GM23338 (cell line): Measurements from ENCODE around the gene CMTM5. TPM values are rescaled to one million over a fixed set of nuclear protein-coding genes. Genes with fewer than 3 reads are reported as not detected.

Experiments
- ATAC-seq: fragments of 200-7000 bp; cut with Tn5 transposase; 3 replicates; pipeline ENCODE4 v1.9.1; 2020
- DNase-seq: peaks from one replicate; pipeline ENCODE4 v3.0.0-alpha.2; 2015; ENCODE audit warnings: low spot score
- H2AFZ ChIP-seq: fragments of 200-600 bp; sonication (generic); 2 replicates; pipeline ENCODE4 v1.8.0; 2016; ENCODE audit warnings: antibody characterized with exemption, mild to moderate bottlenecking, moderate library complexity
- H3F3A ChIP-seq: fragments of 200-600 bp; sonication (generic); replicated peaks from 2 replicates; pipeline ENCODE4 v1.8.0; 2017; ENCODE audit warnings: antibody characterized with exemption, mixed run types, low read depth
- H3K27ac ChIP-seq: fragments of 200-600 bp; sonication (generic); 2 replicates; pipeline ENCODE4 v1.6.1; 2016; ENCODE audit warnings: low read depth
- H3K27me3 ChIP-seq: fragments of 200-600 bp; sonication (generic); 2 replicates; pipeline ENCODE4 v1.8.0; 2016; ENCODE audit warnings: mild to moderate bottlenecking, mixed run types, moderate library complexity; ENCODE audit not compliant: insufficient read depth
- H3K36me3 ChIP-seq: fragments of 200-600 bp; sonication (generic); 2 replicates; pipeline ENCODE4 v1.8.0; 2016; ENCODE audit warnings: mild to moderate bottlenecking; ENCODE audit not compliant: insufficient read depth
- H3K4me1 ChIP-seq: fragments of 200-600 bp; sonication (generic); 2 replicates; pipeline ENCODE4 v1.8.0; 2016; ENCODE audit warnings: mild to moderate bottlenecking, moderate library complexity; ENCODE audit not compliant: insufficient read depth
- H3K4me2 ChIP-seq: fragments of 200-600 bp; sonication (generic); 2 replicates; pipeline ENCODE4 v1.7.1; 2017; ENCODE audit warnings: mixed run types
- H3K4me3 ChIP-seq: fragments of 200-600 bp; sonication (generic); 2 replicates; pipeline ENCODE4 v1.6.1; 2016; ENCODE audit warnings: mixed run types
- H3K79me2 ChIP-seq: fragments of 200-600 bp; sonication (generic); replicated peaks from 2 replicates; pipeline ENCODE4 v1.8.0; 2017; ENCODE audit warnings: mild to moderate bottlenecking; ENCODE audit not compliant: insufficient read depth
- H3K9me2 ChIP-seq: fragments of 200-600 bp; sonication (generic); 2 replicates; pipeline ENCODE4 v1.8.0; 2017; ENCODE audit not compliant: insufficient read depth
- H4K20me1 ChIP-seq: fragments of 200-600 bp; sonication (generic); replicated peaks from 2 replicates; pipeline ENCODE4 v1.8.0; 2017; ENCODE audit warnings: mild to moderate bottlenecking; ENCODE audit not compliant: insufficient read depth
- H3K27ac Mint-ChIP-seq: 2 replicates; pipeline ENCODE4 v1.8.0; 2020; ENCODE audit warnings: inconsistent platforms, mild to moderate bottlenecking, moderate library complexity, mixed read lengths
- H3K27me3 Mint-ChIP-seq: 3 replicates; pipeline ENCODE4 v1.8.0; 2022; ENCODE audit warnings: low read depth, mild to moderate bottlenecking, moderate library complexity, mixed read lengths, inconsistent platforms; ENCODE audit not compliant: insufficient read depth, poor library complexity
- H3K36me3 Mint-ChIP-seq: 3 replicates; pipeline ENCODE4 v1.8.0; 2021; ENCODE audit warnings: low read depth, mild to moderate bottlenecking, inconsistent platforms, moderate library complexity, mixed read lengths
- H3K4me1 Mint-ChIP-seq: 3 replicates; pipeline ENCODE4 v1.8.0; 2020; ENCODE audit warnings: mild to moderate bottlenecking, inconsistent platforms, mixed read lengths
- H3K4me3 Mint-ChIP-seq: 3 replicates; pipeline ENCODE4 v1.8.0; 2021; ENCODE audit warnings: moderate library complexity, mild to moderate bottlenecking, inconsistent platforms, mixed read lengths
- H3K9me3 Mint-ChIP-seq: 3 replicates; pipeline ENCODE4 v1.8.0; 2020; ENCODE audit warnings: moderate library complexity, mild to moderate bottlenecking, inconsistent platforms, mixed read lengths
- CREB1 ChIP-seq: fragments of 250-450 bp; sonication (Bioruptor Pico); IDR thresholded peaks from 2 replicates; pipeline ENCODE4 v1.5.0; 2020; ENCODE audit warnings: low read depth, mild to moderate bottlenecking, moderate library complexity
- EZH2 ChIP-seq: fragments of 200-600 bp; sonication (generic); IDR thresholded peaks from one replicate; pipeline ENCODE4 v1.8.0; 2017; ENCODE audit warnings: antibody characterized with exemption, mild to moderate bottlenecking, low read depth; ENCODE audit not compliant: unreplicated experiment
- EZH2phosphoT487 ChIP-seq: fragments of 200-600 bp; sonication (generic); IDR thresholded peaks from one replicate; pipeline ENCODE4 v1.8.1; 2018; ENCODE audit warnings: antibody characterized with exemption; ENCODE audit not compliant: unreplicated experiment
- JUNB ChIP-seq: IDR thresholded peaks from one replicate; pipeline ENCODE4 v1.6.1; 2016; ENCODE audit warnings: antibody characterized with exemption; ENCODE audit not compliant: unreplicated experiment
- NANOG ChIP-seq: IDR thresholded peaks from 2 replicates; pipeline ENCODE4 v1.6.1; 2016; ENCODE audit warnings: antibody characterized with exemption, borderline replicate concordance
- POLR2AphosphoS5 ChIP-seq: IDR thresholded peaks from 2 replicates; pipeline ENCODE4 v1.6.1; 2016; ENCODE audit warnings: antibody characterized with exemption, low read depth
- STAT1 ChIP-seq: IDR thresholded peaks from one replicate; pipeline ENCODE4 v1.6.1; 2016; ENCODE audit warnings: antibody characterized with exemption; ENCODE audit not compliant: unreplicated experiment
- ZNF114 ChIP-seq: fragments of 250-450 bp; sonication (Bioruptor Pico); IDR thresholded peaks from 2 replicates; pipeline ENCODE4 v1.5.0; 2020; ENCODE audit warnings: mild to moderate bottlenecking, moderate library complexity
- ZNF331 ChIP-seq: fragments of 250-450 bp; sonication (Bioruptor Pico); IDR thresholded peaks from 2 replicates; pipeline ENCODE4 v1.5.0; 2020; ENCODE audit warnings: low read depth, mild to moderate bottlenecking, moderate library complexity
- polyA plus RNA-seq: library from polyadenylated mRNA; unstranded; fragments of >200 nt; fragmentation: Nextera tagmentation; extraction: Ambion mirVana; gene quantifications from 2 replicates; pipeline ENCODE4 v1.2.1, GENCODE V29; 2016
- total RNA-seq: library from RNA; depleted of rRNA; stranded (reverse); fragments of >200 nt; shearing (Covaris generic); gene quantifications from 2 replicates; pipeline ENCODE4 v1.2.3, GENCODE V29; 2014
- TF ChIP-seq, protein P1 (sequence below): IDR thresholded peaks from one replicate; pipeline ENCODE4 v1.6.1; 2018; ENCODE audit warnings: antibody characterized with exemption; ENCODE audit not compliant: unreplicated experiment
- TF ChIP-seq, protein P2 (sequence below), 2 experiments: fragments of 200-600 bp in 1 of 2; sonication (generic) in 1 of 2; conservative IDR thresholded peaks; 2 replicates each; pipeline versions ENCODE4 v1.5.1 to v1.6.1; 2016 to 2017; ENCODE audit warnings: antibody characterized with exemption in 2 of 2, low read depth in 2 of 2, mild to moderate bottlenecking in 2 of 2, moderate library complexity in 1 of 2
- TF ChIP-seq, protein P3 (sequence below): IDR thresholded peaks from 2 replicates; pipeline ENCODE4 v1.6.1; 2016; ENCODE audit warnings: antibody characterized with exemption
- TF ChIP-seq, protein P4 (sequence below): fragments of 250-450 bp; sonication (Bioruptor Pico); IDR thresholded peaks from 2 replicates; pipeline ENCODE4 v1.5.0; 2020; ENCODE audit warnings: mild to moderate bottlenecking, moderate library complexity

The CMTM5 gene
- total and polyA plus RNA-seq, 2 experiments from 2014 or later, result 0.24 TPM; not detected in 1

DNA sequence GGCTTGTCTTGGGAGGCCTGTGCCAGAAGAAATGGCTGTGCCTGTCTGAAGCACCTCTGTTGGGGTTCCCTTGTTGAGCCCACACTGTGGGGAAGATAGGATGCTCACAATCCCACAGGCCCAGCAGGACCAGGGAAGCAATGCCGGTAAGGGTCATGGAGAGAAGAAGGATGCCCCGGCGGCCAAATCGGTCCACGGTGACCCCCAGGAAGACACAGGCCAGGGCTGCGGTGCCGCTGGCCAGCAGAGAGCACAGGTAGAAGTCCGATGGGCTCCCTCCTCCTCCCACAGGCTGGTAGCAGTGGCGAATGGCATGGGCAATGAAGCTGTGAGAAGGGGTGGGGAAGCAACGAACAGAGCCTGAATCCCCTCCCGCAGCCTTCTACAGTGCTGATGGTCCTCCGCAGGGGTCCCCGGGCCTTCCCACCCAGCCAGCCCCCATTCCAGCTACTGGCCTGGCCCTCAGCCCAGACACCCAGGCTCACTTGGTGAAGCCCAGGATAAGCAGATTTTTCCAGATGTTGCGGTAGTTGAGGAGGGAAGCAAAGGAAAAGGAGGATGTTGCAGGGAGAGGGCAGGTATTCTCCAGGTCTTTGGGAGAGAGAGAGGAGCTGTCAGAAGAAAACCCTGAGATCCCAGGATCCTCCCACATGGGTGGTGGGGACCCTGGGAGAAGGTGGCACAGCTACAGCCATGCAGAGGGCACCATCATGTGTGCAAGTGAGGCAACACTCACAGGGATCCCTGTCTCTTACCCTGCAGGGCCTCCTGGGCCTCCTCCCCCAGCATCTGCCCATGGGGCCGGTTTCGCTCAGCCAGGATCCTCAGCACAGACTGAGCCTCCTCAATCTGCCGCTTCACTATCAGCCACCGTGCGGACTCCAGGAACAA lies 29.2 kb upstream of the CMTM5 start:
- Histone ChIP-seq H3K27ac (no peak overlapping the region), H3K36me3 (no peaks in the 10 kb centered on the region), H3K4me1 (peaks cover 15% of the 10 kb centered on the region), H3K4me2 (no peak overlapping the region), H4K20me1 (peaks cover 5% of the 10 kb centered on the region; the same call in 1 of the 2 replicates), H3K79me2 (no peaks in the 10 kb centered on the region), H3K4me3 (no peak overlapping the region), H3K9me2 (no peaks in the 10 kb centered on the region), H3K27me3 (peaks cover 15% of the 10 kb centered on the region), H2AFZ (no peak overlapping the region), H3F3A (peaks cover 6% of the 10 kb centered on the region; the same call in 1 of the 2 replicates)
- H3K9me3 Mint-ChIP-seq, result no peaks in the 10 kb centered on the region; the same call in 2 of the 3 replicates
- H3K4me3 Mint-ChIP-seq, result no peak overlapping the region
- H3K27ac Mint-ChIP-seq, result no peak overlapping the region; the same call in 1 of the 2 replicates
- TF ChIP-seq, protein P1, sequence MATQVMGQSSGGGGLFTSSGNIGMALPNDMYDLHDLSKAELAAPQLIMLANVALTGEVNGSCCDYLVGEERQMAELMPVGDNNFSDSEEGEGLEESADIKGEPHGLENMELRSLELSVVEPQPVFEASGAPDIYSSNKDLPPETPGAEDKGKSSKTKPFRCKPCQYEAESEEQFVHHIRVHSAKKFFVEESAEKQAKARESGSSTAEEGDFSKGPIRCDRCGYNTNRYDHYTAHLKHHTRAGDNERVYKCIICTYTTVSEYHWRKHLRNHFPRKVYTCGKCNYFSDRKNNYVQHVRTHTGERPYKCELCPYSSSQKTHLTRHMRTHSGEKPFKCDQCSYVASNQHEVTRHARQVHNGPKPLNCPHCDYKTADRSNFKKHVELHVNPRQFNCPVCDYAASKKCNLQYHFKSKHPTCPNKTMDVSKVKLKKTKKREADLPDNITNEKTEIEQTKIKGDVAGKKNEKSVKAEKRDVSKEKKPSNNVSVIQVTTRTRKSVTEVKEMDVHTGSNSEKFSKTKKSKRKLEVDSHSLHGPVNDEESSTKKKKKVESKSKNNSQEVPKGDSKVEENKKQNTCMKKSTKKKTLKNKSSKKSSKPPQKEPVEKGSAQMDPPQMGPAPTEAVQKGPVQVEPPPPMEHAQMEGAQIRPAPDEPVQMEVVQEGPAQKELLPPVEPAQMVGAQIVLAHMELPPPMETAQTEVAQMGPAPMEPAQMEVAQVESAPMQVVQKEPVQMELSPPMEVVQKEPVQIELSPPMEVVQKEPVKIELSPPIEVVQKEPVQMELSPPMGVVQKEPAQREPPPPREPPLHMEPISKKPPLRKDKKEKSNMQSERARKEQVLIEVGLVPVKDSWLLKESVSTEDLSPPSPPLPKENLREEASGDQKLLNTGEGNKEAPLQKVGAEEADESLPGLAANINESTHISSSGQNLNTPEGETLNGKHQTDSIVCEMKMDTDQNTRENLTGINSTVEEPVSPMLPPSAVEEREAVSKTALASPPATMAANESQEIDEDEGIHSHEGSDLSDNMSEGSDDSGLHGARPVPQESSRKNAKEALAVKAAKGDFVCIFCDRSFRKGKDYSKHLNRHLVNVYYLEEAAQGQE, result no peak
- no peak for TF ChIP-seq ZNF331 (CRISPR knock-in tag)
- TF ChIP-seq, protein P2, sequence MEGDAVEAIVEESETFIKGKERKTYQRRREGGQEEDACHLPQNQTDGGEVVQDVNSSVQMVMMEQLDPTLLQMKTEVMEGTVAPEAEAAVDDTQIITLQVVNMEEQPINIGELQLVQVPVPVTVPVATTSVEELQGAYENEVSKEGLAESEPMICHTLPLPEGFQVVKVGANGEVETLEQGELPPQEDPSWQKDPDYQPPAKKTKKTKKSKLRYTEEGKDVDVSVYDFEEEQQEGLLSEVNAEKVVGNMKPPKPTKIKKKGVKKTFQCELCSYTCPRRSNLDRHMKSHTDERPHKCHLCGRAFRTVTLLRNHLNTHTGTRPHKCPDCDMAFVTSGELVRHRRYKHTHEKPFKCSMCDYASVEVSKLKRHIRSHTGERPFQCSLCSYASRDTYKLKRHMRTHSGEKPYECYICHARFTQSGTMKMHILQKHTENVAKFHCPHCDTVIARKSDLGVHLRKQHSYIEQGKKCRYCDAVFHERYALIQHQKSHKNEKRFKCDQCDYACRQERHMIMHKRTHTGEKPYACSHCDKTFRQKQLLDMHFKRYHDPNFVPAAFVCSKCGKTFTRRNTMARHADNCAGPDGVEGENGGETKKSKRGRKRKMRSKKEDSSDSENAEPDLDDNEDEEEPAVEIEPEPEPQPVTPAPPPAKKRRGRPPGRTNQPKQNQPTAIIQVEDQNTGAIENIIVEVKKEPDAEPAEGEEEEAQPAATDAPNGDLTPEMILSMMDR (conservative IDR thresholded peaks at IDR 0.05; ENCODE audit: low read depth in 2 of 2), result no peak
- TF ChIP-seq CREB1 (CRISPR knock-in tag), result no peak
- TF ChIP-seq, protein P3, sequence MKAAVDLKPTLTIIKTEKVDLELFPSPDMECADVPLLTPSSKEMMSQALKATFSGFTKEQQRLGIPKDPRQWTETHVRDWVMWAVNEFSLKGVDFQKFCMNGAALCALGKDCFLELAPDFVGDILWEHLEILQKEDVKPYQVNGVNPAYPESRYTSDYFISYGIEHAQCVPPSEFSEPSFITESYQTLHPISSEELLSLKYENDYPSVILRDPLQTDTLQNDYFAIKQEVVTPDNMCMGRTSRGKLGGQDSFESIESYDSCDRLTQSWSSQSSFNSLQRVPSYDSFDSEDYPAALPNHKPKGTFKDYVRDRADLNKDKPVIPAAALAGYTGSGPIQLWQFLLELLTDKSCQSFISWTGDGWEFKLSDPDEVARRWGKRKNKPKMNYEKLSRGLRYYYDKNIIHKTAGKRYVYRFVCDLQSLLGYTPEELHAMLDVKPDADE, result no peak
- TF ChIP-seq POLR2AphosphoS5, result no peak
- TF ChIP-seq NANOG, result no peak
- TF ChIP-seq STAT1, result no peak
- no peak for TF ChIP-seq EZH2phosphoT487
- no peak for TF ChIP-seq ZNF114 (CRISPR knock-in tag)
- TF ChIP-seq EZH2, result no peak
- TF ChIP-seq JUNB, result no peak
- TF ChIP-seq, protein P4, sequence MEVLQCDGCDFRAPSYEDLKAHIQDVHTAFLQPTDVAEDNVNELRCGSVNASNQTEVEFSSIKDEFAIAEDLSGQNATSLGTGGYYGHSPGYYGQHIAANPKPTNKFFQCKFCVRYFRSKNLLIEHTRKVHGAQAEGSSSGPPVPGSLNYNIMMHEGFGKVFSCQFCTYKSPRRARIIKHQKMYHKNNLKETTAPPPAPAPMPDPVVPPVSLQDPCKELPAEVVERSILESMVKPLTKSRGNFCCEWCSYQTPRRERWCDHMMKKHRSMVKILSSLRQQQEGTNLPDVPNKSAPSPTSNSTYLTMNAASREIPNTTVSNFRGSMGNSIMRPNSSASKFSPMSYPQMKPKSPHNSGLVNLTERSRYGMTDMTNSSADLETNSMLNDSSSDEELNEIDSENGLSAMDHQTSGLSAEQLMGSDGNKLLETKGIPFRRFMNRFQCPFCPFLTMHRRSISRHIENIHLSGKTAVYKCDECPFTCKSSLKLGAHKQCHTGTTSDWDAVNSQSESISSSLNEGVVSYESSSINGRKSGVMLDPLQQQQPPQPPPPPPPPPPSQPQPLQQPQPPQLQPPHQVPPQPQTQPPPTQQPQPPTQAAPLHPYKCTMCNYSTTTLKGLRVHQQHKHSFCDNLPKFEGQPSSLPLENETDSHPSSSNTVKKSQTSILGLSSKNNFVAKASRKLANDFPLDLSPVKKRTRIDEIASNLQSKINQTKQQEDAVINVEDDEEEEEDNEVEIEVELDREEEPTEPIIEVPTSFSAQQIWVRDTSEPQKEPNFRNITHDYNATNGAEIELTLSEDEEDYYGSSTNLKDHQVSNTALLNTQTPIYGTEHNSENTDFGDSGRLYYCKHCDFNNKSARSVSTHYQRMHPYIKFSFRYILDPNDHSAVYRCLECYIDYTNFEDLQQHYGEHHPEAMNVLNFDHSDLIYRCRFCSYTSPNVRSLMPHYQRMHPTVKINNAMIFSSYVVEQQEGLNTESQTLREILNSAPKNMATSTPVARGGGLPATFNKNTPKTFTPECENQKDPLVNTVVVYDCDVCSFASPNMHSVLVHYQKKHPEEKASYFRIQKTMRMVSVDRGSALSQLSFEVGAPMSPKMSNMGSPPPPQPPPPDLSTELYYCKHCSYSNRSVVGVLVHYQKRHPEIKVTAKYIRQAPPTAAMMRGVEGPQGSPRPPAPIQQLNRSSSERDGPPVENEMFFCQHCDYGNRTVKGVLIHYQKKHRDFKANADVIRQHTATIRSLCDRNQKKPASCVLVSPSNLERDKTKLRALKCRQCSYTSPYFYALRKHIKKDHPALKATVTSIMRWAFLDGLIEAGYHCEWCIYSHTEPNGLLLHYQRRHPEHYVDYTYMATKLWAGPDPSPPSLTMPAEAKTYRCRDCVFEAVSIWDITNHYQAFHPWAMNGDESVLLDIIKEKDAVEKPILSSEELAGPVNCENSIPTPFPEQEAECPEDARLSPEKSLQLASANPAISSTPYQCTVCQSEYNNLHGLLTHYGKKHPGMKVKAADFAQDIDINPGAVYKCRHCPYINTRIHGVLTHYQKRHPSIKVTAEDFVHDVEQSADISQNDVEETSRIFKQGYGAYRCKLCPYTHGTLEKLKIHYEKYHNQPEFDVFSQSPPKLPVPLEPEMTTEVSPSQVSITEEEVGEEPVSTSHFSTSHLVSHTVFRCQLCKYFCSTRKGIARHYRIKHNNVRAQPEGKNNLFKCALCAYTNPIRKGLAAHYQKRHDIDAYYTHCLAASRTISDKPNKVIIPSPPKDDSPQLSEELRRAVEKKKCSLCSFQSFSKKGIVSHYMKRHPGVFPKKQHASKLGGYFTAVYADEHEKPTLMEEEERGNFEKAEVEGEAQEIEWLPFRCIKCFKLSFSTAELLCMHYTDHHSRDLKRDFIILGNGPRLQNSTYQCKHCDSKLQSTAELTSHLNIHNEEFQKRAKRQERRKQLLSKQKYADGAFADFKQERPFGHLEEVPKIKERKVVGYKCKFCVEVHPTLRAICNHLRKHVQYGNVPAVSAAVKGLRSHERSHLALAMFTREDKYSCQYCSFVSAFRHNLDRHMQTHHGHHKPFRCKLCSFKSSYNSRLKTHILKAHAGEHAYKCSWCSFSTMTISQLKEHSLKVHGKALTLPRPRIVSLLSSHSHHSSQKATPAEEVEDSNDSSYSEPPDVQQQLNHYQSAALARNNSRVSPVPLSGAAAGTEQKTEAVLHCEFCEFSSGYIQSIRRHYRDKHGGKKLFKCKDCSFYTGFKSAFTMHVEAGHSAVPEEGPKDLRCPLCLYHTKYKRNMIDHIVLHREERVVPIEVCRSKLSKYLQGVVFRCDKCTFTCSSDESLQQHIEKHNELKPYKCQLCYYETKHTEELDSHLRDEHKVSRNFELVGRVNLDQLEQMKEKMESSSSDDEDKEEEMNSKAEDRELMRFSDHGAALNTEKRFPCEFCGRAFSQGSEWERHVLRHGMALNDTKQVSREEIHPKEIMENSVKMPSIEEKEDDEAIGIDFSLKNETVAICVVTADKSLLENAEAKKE (CRISPR knock-in tag), result no peak
- no peak for ATAC-seq
- H3K36me3 Mint-ChIP-seq, result peaks cover 9% of the 10 kb centered on the region
- peaks cover 6% of the 10 kb centered on the region for H3K27me3 Mint-ChIP-seq
- H3K4me1 Mint-ChIP-seq, result peaks cover 17% of the 10 kb centered on the region
- no peak for DNase-seq
